Measurements from ENCODE around the gene SYNGR4.
A peak's percentile ranks its signal among the peaks of the same experiment; 100 is the strongest.
"Not testable (repeated sequence)": the region's sequence is repeated elsewhere in the genome, so short reads cannot be mapped to it uniquely, and the experiment has no call there.

Gene SYNGR4

GRCh38 chr19:48361912-48362311, 2.3 kb upstream of the SYNGR4 start:
- H3K9me3 ChIP-seq (ENCODE audit: control insufficient read depth in 1 of 2, low read length in 2 of 2) = no peaks in the 10 kb centered on the region

GRCh38 chr19:48362716-48363499, 1.3 kb upstream of the SYNGR4 start:
- Histone ChIP-seq H3K9me3 (ENCODE audit: control insufficient read depth in 1 of 2, low read length in 2 of 2) (no peaks in the 10 kb centered on the region), H3K27ac (ENCODE audit: low read length) (peak overlapping the region; percentile 97), H3K4me1 (ENCODE audit: control insufficient read depth in 1 of 2, insufficient read depth in 2 of 2, low read length in 2 of 2) (peaks cover 0 to 6% of the 10 kb centered on the region in 2 donors), H3K27me3 (ENCODE audit: low read depth, low read length) (no peaks in the 10 kb centered on the region), H3K4me3 (ENCODE audit: low read depth in 1 of 2, low read length in 2 of 2) (peak overlapping the region; percentile 63 to 96), H3K36me3 (ENCODE audit: control insufficient read depth in 1 of 2, insufficient read depth in 2 of 2, low read length in 2 of 2) (peaks cover 0 to 3% of the 10 kb centered on the region in 2 donors)

More at GRCh38 chr19:48361912-48362311, 2.3 kb upstream of the SYNGR4 start:
- Histone ChIP-seq H3K4me1 (ENCODE audit: control insufficient read depth in 1 of 2, insufficient read depth in 2 of 2, low read length in 2 of 2) (peaks cover 0 to 6% of the 10 kb centered on the region in 2 donors), H3K27me3 (ENCODE audit: low read depth, low read length) (no peaks in the 10 kb centered on the region), H3K36me3 (ENCODE audit: control insufficient read depth in 1 of 2, insufficient read depth in 2 of 2, low read length in 2 of 2) (peaks cover 0 to 3% of the 10 kb centered on the region in 2 donors), H3K27ac (ENCODE audit: low read length) (no peak overlapping the region), H3K4me3 (ENCODE audit: low read depth in 1 of 2, low read length in 2 of 2) (no peak overlapping the region)

GRCh38 chr19:48363500-48363809, 712 bp upstream of the SYNGR4 start:
- H3K9me3 ChIP-seq (ENCODE audit: control insufficient read depth in 1 of 2, low read length in 2 of 2) = no peaks in the 10 kb centered on the region
- peak overlapping the region; percentile 97 for H3K27ac ChIP-seq (ENCODE audit: low read length)

GRCh38 chr19:48364598-48365348, 606 bp downstream of the SYNGR4 start:
- Histone ChIP-seq H3K27ac (ENCODE audit: low read length) (peak overlapping the region; percentile 76), H3K9me3 (ENCODE audit: control insufficient read depth in 1 of 2, low read length in 2 of 2) (no peaks in the 10 kb centered on the region), H3K27me3 (ENCODE audit: low read depth, low read length) (no peaks in the 10 kb centered on the region), H3K4me1 (ENCODE audit: control insufficient read depth in 1 of 2, insufficient read depth in 2 of 2, low read length in 2 of 2) (peaks cover 0 to 6% of the 10 kb centered on the region in 2 donors), H3K36me3 (ENCODE audit: control insufficient read depth in 1 of 2, insufficient read depth in 2 of 2, low read length in 2 of 2) (peaks cover 0 to 3% of the 10 kb centered on the region in 2 donors), H3K4me3 (ENCODE audit: low read depth in 1 of 2, low read length in 2 of 2) (peak overlapping the region; percentile 52 to 63)

More at GRCh38 chr19:48363500-48363809, 712 bp upstream of the SYNGR4 start:
- Histone ChIP-seq H3K27me3 (ENCODE audit: low read depth, low read length) (no peaks in the 10 kb centered on the region), H3K36me3 (ENCODE audit: control insufficient read depth in 1 of 2, insufficient read depth in 2 of 2, low read length in 2 of 2) (peaks cover 0 to 3% of the 10 kb centered on the region in 2 donors), H3K4me3 (ENCODE audit: low read depth in 1 of 2, low read length in 2 of 2) (peak overlapping the region; percentile 63 to 96), H3K4me1 (ENCODE audit: control insufficient read depth in 1 of 2, insufficient read depth in 2 of 2, low read length in 2 of 2) (peaks cover 0 to 6% of the 10 kb centered on the region in 2 donors)

- H3K4me1 ChIP-seq (ENCODE audit: control insufficient read depth in 1 of 2, insufficient read depth in 2 of 2, low read length in 2 of 2) = peaks cover 0 to 6% of the 10 kb centered on the region in 2 donors
- H3K9me3 ChIP-seq (ENCODE audit: control insufficient read depth in 1 of 2, low read length in 2 of 2) = no peaks in the 10 kb centered on the region
Observed at GRCh38 chr19:48365602-48366001, 1.4 kb downstream of the SYNGR4 start.

GRCh38 chr19:48367855-48368254, 3.7 kb downstream of the SYNGR4 start:
- H3K27ac ChIP-seq (ENCODE audit: low read length) = no peak overlapping the region
- H3K9me3 ChIP-seq (ENCODE audit: control insufficient read depth in 1 of 2, low read length in 2 of 2) = no peaks in the 10 kb centered on the region
- H3K36me3 ChIP-seq (ENCODE audit: control insufficient read depth in 1 of 2, insufficient read depth in 2 of 2, low read length in 2 of 2) = no peaks in the 10 kb centered on the region

More at GRCh38 chr19:48365602-48366001, 1.4 kb downstream of the SYNGR4 start:
- H3K4me3 ChIP-seq (ENCODE audit: low read depth in 1 of 2, low read length in 2 of 2) = no peak overlapping the region
- H3K27ac ChIP-seq (ENCODE audit: low read length) = no peak overlapping the region
- no peaks in the 10 kb centered on the region for H3K27me3 ChIP-seq (ENCODE audit: low read depth, low read length)
- H3K36me3 ChIP-seq (ENCODE audit: control insufficient read depth in 1 of 2, insufficient read depth in 2 of 2, low read length in 2 of 2) = no peaks in the 10 kb centered on the region

GRCh38 chr19:48368936-48369335, 4.8 kb downstream of the SYNGR4 start:
- Histone ChIP-seq H3K9me3 (ENCODE audit: control insufficient read depth in 1 of 2, low read length in 2 of 2) (no peaks in the 10 kb centered on the region), H3K27ac (ENCODE audit: low read length) (no peak overlapping the region), H3K27me3 (ENCODE audit: low read depth, low read length) (no peaks in the 10 kb centered on the region), H3K4me1 (ENCODE audit: control insufficient read depth in 1 of 2, insufficient read depth in 2 of 2, low read length in 2 of 2) (peaks cover 0 to 6% of the 10 kb centered on the region in 2 donors), H3K36me3 (ENCODE audit: control insufficient read depth in 1 of 2, insufficient read depth in 2 of 2, low read length in 2 of 2) (no peaks in the 10 kb centered on the region), H3K4me3 (ENCODE audit: low read depth in 1 of 2, low read length in 2 of 2) (no peak overlapping the region)

More at GRCh38 chr19:48367855-48368254, 3.7 kb downstream of the SYNGR4 start:
- no peak overlapping the region for H3K4me3 ChIP-seq (ENCODE audit: low read depth in 1 of 2, low read length in 2 of 2)
- H3K4me1 ChIP-seq (ENCODE audit: control insufficient read depth in 1 of 2, insufficient read depth in 2 of 2, low read length in 2 of 2) = peaks cover 0 to 6% of the 10 kb centered on the region in 2 donors
- H3K27me3 ChIP-seq (ENCODE audit: low read depth, low read length) = no peaks in the 10 kb centered on the region

GRCh38 chr19:48370955-48371354, 6.8 kb downstream of the SYNGR4 start:
- no peaks in the 10 kb centered on the region for H3K9me3 ChIP-seq (ENCODE audit: control insufficient read depth in 1 of 2, low read length in 2 of 2)
- H3K27me3 ChIP-seq (ENCODE audit: low read depth, low read length) = no peaks in the 10 kb centered on the region
- no peaks in the 10 kb centered on the region for H3K4me1 ChIP-seq (ENCODE audit: control insufficient read depth in 1 of 2, insufficient read depth in 2 of 2, low read length in 2 of 2)
- no peaks in the 10 kb centered on the region for H3K36me3 ChIP-seq (ENCODE audit: control insufficient read depth in 1 of 2, insufficient read depth in 2 of 2, low read length in 2 of 2)
- H3K27ac ChIP-seq (ENCODE audit: low read length) = no peak overlapping the region
- no peak overlapping the region for H3K4me3 ChIP-seq (ENCODE audit: low read depth in 1 of 2, low read length in 2 of 2)

GRCh38 chr19:48371367-48371766, 7.2 kb downstream of the SYNGR4 start:
- no peaks in the 10 kb centered on the region for H3K9me3 ChIP-seq (ENCODE audit: control insufficient read depth in 1 of 2, low read length in 2 of 2)
- no peak overlapping the region for H3K27ac ChIP-seq (ENCODE audit: low read length)
- H3K36me3 ChIP-seq (ENCODE audit: control insufficient read depth in 1 of 2, insufficient read depth in 2 of 2, low read length in 2 of 2) = no peaks in the 10 kb centered on the region
- no peaks in the 10 kb centered on the region for H3K27me3 ChIP-seq (ENCODE audit: low read depth, low read length)
- H3K4me3 ChIP-seq (ENCODE audit: low read depth in 1 of 2, low read length in 2 of 2) = no peak overlapping the region
- no peaks in the 10 kb centered on the region for H3K4me1 ChIP-seq (ENCODE audit: control insufficient read depth in 1 of 2, insufficient read depth in 2 of 2, low read length in 2 of 2)

- not testable (repeated sequence) for H3K4me3 ChIP-seq (ENCODE audit: low read depth in 1 of 2, low read length in 2 of 2); H3K27ac ChIP-seq (ENCODE audit: low read length); H3K36me3 ChIP-seq (ENCODE audit: control insufficient read depth in 1 of 2, insufficient read depth in 2 of 2, low read length in 2 of 2); H3K27me3 ChIP-seq (ENCODE audit: low read depth, low read length); H3K4me1 ChIP-seq (ENCODE audit: control insufficient read depth in 1 of 2, insufficient read depth in 2 of 2, low read length in 2 of 2); H3K9me3 ChIP-seq (ENCODE audit: control insufficient read depth in 1 of 2, low read length in 2 of 2)
Observed at GRCh38 chr19:48371771-48372170, 7.6 kb downstream of the SYNGR4 start.

- no peak overlapping the region for H3K27ac ChIP-seq (ENCODE audit: low read length)
- H3K4me1 ChIP-seq (ENCODE audit: control insufficient read depth in 1 of 2, insufficient read depth in 2 of 2, low read length in 2 of 2) = no peaks in the 10 kb centered on the region
- H3K9me3 ChIP-seq (ENCODE audit: control insufficient read depth in 1 of 2, low read length in 2 of 2) = no peaks in the 10 kb centered on the region
- H3K4me3 ChIP-seq (ENCODE audit: low read depth in 1 of 2, low read length in 2 of 2) = no peak overlapping the region
- H3K27me3 ChIP-seq (ENCODE audit: low read depth, low read length) = no peaks in the 10 kb centered on the region
- H3K36me3 ChIP-seq (ENCODE audit: control insufficient read depth in 1 of 2, insufficient read depth in 2 of 2, low read length in 2 of 2) = no peaks in the 10 kb centered on the region
Observed at GRCh38 chr19:48372904-48373303, 8.7 kb downstream of the SYNGR4 start.

Data from muscle layer of duodenum (tissue), 2 donors.